Mucosa of rectum (tissue), 2 donors: Measurements from ENCODE around the gene FOXB2.
"Not testable (repeated sequence)": the region's sequence is repeated elsewhere in the genome, so short reads cannot be mapped to it uniquely, and the experiment has no call there.

Source experiments
- H3K27ac ChIP-seq, 2 donors: one replicate each; pipeline ENCODE4 v1.7.0; 2013; ENCODE audit warnings: inconsistent platforms in 2 of 2, low read depth in 2 of 2, low read length in 2 of 2
- H3K27me3 ChIP-seq, 2 donors: one replicate each; pipeline ENCODE4 v1.7.0; 2013; ENCODE audit warnings: low read length in 2 of 2; ENCODE audit not compliant: control insufficient read depth in 2 of 2, insufficient read depth in 2 of 2
- H3K36me3 ChIP-seq, 2 donors: one replicate each; pipeline ENCODE4 v1.7.0; 2013; ENCODE audit warnings: low read length in 2 of 2; ENCODE audit not compliant: control insufficient read depth in 2 of 2, insufficient read depth in 2 of 2
- H3K4me1 ChIP-seq, 2 donors: one replicate each; pipeline ENCODE4 v1.7.0; 2013; ENCODE audit warnings: low read length in 2 of 2, mild to moderate bottlenecking in 1 of 2; ENCODE audit not compliant: control insufficient read depth in 2 of 2, insufficient read depth in 2 of 2
- H3K4me3 ChIP-seq, 2 donors: one replicate each; pipeline ENCODE4 v1.7.0; 2013; ENCODE audit warnings: low read length in 2 of 2
- H3K9ac ChIP-seq, 2 donors: one replicate each; pipeline ENCODE4 v1.7.0; 2013; ENCODE audit warnings: low read length in 2 of 2, low read depth in 1 of 2, mild to moderate bottlenecking in 1 of 2
- H3K9me3 ChIP-seq, 2 donors: one replicate each; pipeline ENCODE4 v1.7.0; 2013; ENCODE audit warnings: low read length in 2 of 2; ENCODE audit not compliant: control insufficient read depth in 2 of 2
- donor health status: healthy.
- donor health status: Normal muscosa, but diverticular disease.

The FOXB2 gene

DNA sequence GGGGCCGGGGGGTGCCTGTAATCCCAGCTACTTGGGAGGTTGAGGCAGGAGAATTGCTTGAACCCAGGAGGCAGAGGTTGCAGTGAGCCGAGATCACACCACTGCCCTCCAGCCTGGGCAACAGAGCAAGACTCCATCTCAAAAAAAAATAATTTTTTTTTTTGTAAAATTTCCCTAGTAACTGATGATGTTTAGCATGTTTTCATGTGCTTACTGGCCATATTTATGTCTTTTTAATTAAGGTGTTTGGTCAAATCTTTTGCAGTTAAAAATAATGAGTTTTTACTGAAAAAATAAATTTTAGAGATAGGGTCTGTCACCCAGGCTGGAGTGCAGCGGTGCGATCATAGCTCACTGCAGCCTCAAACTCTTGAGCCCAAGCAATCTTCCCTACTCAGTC lies 24.3 kb downstream of the FOXB2 start:
- not testable (repeated sequence) for H3K4me1 ChIP-seq, H3K27ac ChIP-seq, H3K9ac ChIP-seq, H3K36me3 ChIP-seq, H3K27me3 ChIP-seq, H3K9me3 ChIP-seq, H3K4me3 ChIP-seq

DNA sequence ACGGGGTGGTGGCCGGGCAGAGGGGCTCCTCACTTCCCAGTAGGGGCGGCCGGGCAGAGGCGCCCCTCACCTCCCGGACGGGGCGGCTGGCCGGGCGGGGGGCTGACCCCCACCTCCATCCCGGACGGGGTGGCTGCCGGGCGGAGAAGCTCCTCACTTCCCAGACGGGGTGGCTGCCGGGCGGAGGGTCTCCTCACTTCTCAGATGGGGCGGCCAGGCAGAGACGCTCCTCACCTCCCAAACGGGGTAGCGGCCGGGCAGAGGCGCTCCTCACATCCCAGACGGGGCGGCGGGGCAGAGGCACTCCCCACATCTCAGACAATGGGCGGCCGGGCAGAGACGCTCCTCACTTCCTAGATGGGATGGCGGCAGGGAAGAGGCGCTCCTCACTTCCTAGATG lies 41.2 kb downstream of the FOXB2 start:
- H3K4me1 ChIP-seq, H3K4me3 ChIP-seq, H3K9me3 ChIP-seq, H3K36me3 ChIP-seq, H3K27ac ChIP-seq, H3K9ac ChIP-seq, H3K27me3 ChIP-seq: not testable (repeated sequence)

DNA sequence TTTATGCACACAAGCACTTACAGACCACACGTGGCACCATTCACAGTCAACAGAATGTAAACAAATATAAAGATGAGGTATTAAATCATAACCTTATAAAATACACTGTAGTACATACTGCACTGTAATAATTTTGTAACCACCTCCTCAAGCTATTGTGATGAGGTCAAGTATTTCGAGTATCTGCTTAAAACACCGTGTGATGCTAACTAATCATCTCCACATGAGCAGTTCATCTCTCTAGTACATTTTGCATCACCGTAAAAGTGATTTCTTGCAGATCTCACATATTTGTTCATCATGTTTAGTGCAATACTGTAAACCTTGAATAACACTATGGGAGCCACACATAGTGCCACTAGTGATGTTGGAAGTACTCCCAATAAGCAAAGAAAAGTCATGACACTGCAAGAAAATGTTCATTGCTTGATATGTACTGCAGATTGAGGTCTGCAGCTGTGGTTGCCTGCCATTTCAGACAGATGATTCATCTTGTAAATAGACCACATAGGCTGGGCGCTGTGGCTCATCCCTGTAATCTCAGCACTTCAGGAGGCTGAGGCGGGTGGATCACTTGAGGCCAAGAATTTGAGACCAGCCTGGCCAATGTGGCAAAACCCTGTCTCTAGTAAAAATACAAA lies 44.3 kb downstream of the FOXB2 start:
- H3K4me1 ChIP-seq: no peaks in the 10 kb centered on the region
- no peaks in the 10 kb centered on the region for H3K27me3 ChIP-seq
- no peak overlapping the region for H3K4me3 ChIP-seq
- H3K27ac ChIP-seq: no peak overlapping the region
- no peaks in the 10 kb centered on the region for H3K9me3 ChIP-seq
- no peaks in the 10 kb centered on the region for H3K36me3 ChIP-seq
- no peak overlapping the region for H3K9ac ChIP-seq

DNA sequence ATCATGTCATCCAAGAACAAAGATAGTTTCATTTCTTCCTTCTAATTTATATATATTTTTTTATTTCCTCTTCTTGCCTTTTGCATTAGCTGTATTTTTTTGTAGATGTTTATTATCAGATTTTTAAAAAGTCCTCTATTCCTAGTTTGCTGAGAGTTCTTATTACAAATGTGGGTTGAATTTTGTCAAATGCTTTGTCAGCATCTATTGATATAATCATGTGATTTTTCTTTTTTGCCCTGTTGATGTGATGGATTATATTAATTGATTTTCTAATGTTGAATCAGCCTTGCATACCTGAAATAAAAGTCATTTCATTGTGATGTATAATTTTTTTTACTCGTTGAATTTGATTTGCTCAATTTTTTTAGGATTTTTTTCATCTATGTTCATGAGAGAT lies 46.9 kb downstream of the FOXB2 start:
- no peaks in the 10 kb centered on the region for H3K4me1 ChIP-seq
- H3K9me3 ChIP-seq: no peaks in the 10 kb centered on the region
- H3K27ac ChIP-seq: no peak overlapping the region
- H3K36me3 ChIP-seq: no peaks in the 10 kb centered on the region
- H3K9ac ChIP-seq: no peak overlapping the region
- no peaks in the 10 kb centered on the region for H3K27me3 ChIP-seq
- H3K4me3 ChIP-seq: no peak overlapping the region
